Loucy (cell line): ENCODE measurements around the gene TGIF2.

Source experiments
- CTCF ChIP-seq: fragments of 200-600 bp; sonication (generic); conservative IDR thresholded peaks from 2 replicates; pipeline ENCODE4 v1.5.1; 2014; ENCODE audit warnings: mild to moderate bottlenecking, antibody characterized with exemption, low read length
- EZH2phosphoT487 ChIP-seq: fragments of 200-600 bp; IDR thresholded peaks from 2 replicates; pipeline ENCODE4 v1.6.1; 2018; ENCODE audit warnings: antibody characterized with exemption, mild to moderate bottlenecking, moderate library complexity, borderline replicate concordance

GRCh38 chr20:36606158-36607066 is 33.0 kb downstream of the TGIF2 start:
- no peak for TF ChIP-seq CTCF
- no peak for TF ChIP-seq EZH2phosphoT487
